Measurements from ENCODE around the gene OSBP2. TPM values are rescaled to one million over a fixed set of nuclear protein-coding genes. Genes with fewer than 3 reads are reported as not detected.

Gene OSBP2
- total RNA-seq, 1 donor from 2014 or later: 3.1 TPM

- Histone ChIP-seq H3K27ac (no peak overlapping the region), H3K9me3 (no peaks in the 10 kb centered on the region), H3K4me3 (no peak overlapping the region), H3K27me3 (ENCODE audit: low read depth) (no peaks in the 10 kb centered on the region), H3K4me1 (peaks cover 12% of the 10 kb centered on the region), H3K36me3 (peaks cover 96% of the 10 kb centered on the region)
- no peak for DNase-seq
- intact Hi-C loops (cut with DNase I): loop anchor here (10.0 kb wide), 1 partner anchor 139 kb away; the partner anchor contains the start of gene SMTN
- TF ChIP-seq, protein P1, sequence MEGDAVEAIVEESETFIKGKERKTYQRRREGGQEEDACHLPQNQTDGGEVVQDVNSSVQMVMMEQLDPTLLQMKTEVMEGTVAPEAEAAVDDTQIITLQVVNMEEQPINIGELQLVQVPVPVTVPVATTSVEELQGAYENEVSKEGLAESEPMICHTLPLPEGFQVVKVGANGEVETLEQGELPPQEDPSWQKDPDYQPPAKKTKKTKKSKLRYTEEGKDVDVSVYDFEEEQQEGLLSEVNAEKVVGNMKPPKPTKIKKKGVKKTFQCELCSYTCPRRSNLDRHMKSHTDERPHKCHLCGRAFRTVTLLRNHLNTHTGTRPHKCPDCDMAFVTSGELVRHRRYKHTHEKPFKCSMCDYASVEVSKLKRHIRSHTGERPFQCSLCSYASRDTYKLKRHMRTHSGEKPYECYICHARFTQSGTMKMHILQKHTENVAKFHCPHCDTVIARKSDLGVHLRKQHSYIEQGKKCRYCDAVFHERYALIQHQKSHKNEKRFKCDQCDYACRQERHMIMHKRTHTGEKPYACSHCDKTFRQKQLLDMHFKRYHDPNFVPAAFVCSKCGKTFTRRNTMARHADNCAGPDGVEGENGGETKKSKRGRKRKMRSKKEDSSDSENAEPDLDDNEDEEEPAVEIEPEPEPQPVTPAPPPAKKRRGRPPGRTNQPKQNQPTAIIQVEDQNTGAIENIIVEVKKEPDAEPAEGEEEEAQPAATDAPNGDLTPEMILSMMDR (IDR thresholded peaks at IDR 0.05): no peak
- no peak for ATAC-seq
Observed at GRCh38 chr22:30945653-30946052, 251.0 kb downstream of the OSBP2 start.

GRCh38 chr22:30946354-30946753 lies 251.7 kb downstream of the OSBP2 start:
- Histone ChIP-seq H3K4me1 (peaks cover 12% of the 10 kb centered on the region), H3K4me3 (no peak overlapping the region), H3K9me3 (no peaks in the 10 kb centered on the region), H3K27ac (no peak overlapping the region), H3K27me3 (ENCODE audit: low read depth) (no peaks in the 10 kb centered on the region), H3K36me3 (peaks cover 96% of the 10 kb centered on the region)
- TF ChIP-seq, protein P1 (IDR thresholded peaks at IDR 0.05): no peak
- intact Hi-C loops (cut with DNase I): loop anchor here (10.0 kb wide), 1 partner anchor 138 kb away; the partner anchor contains the start of gene SMTN
- no peak for ATAC-seq
- DNase-seq: no peak

- ATAC-seq: no peak
- H3K9me3 ChIP-seq: no peaks in the 10 kb centered on the region
- H3K27ac ChIP-seq: no peak overlapping the region
- intact Hi-C loops (cut with DNase I): loop anchor here (10.0 kb wide), 1 partner anchor 138 kb away; the partner anchor contains the start of gene SMTN
- peaks cover 12% of the 10 kb centered on the region for H3K4me1 ChIP-seq
- no peak for DNase-seq
- H3K27me3 ChIP-seq (ENCODE audit: low read depth): no peaks in the 10 kb centered on the region
- TF ChIP-seq, protein P1 (IDR thresholded peaks at IDR 0.05): no peak
- no peak overlapping the region for H3K4me3 ChIP-seq
- peaks cover 88% of the 10 kb centered on the region for H3K36me3 ChIP-seq
Observed at GRCh38 chr22:30947173-30947815, 252.6 kb downstream of the OSBP2 start.

- TF ChIP-seq, protein P1 (IDR thresholded peaks at IDR 0.05): peak; percentile 51
- Histone ChIP-seq H3K27ac (no peak overlapping the region), H3K4me1 (peaks cover 12% of the 10 kb centered on the region), H3K36me3 (peaks cover 83% of the 10 kb centered on the region), H3K27me3 (ENCODE audit: low read depth) (no peaks in the 10 kb centered on the region), H3K9me3 (no peaks in the 10 kb centered on the region), H3K4me3 (no peak overlapping the region)
- intact Hi-C loops (cut with DNase I): loop anchor here (10.0 kb wide), 1 partner anchor 137 kb away; the partner anchor contains the start of gene SMTN
- DNase-seq: no peak
- peak; percentile 27 to 58 for ATAC-seq
Observed at GRCh38 chr22:30947816-30948454, 253.3 kb downstream of the OSBP2 start.

DNA sequence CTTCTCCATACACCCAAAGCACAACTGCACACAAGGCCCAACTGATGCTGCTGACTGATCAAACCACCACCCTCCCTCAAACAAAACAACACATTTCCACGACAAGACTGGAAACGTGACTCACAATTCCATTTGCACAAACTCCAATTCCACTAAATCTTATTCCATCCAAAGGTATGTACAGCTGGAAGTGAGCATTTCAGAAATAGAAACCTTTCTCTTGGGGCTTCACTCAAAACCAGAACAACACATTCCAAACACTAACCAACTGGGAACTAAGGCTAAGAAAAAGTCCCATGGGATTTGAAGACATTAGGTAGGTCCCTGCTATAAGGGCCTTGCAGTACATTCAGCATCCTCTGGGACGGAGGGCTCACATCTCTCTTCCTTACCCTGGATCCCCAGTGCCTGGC lies 254.3 kb downstream of the OSBP2 start:
- TF ChIP-seq, protein P1 (IDR thresholded peaks at IDR 0.05): no peak

More for the DNA sequence above, 254.3 kb downstream of the OSBP2 start:
- ATAC-seq: no peak
- Histone ChIP-seq H3K36me3 (peaks cover 83% of the 10 kb centered on the region), H3K4me3 (no peak overlapping the region), H3K9me3 (no peaks in the 10 kb centered on the region), H3K27me3 (ENCODE audit: low read depth) (no peaks in the 10 kb centered on the region), H3K27ac (no peak overlapping the region), H3K4me1 (peaks cover 12% of the 10 kb centered on the region)
- no peak for DNase-seq
- intact Hi-C loops (cut with DNase I): loop anchor here (10.0 kb wide), 1 partner anchor 136 kb away; the partner anchor contains the start of gene SMTN
